Activated naive CD8-positive, alpha-beta T cell treated with anti-CD3 and anti-CD28 coated beads, Interleukin-2, amount 50 U/mL, for 16 hours (primary cell): ENCODE measurements around the gene ARL4C.

Source experiments
- DNase-seq: peaks from one replicate; pipeline ENCODE4 v3.0.0-alpha.2; 2020; ENCODE audit warnings: low read depth, low spot score

Gene ARL4C

GRCh38 chr2:234500394-234501006 is 3.6 kb upstream of the ARL4C start:
- peak; percentile 37 for DNase-seq

GRCh38 chr2:234497594-234498235 is 834 bp upstream of the ARL4C start:
- no peak for DNase-seq

- DNase-seq, result no peak
Observed at GRCh38 chr2:234496055-234496834, 636 bp downstream of the ARL4C start.

GRCh38 chr2:234495251-234496054 is 1.4 kb downstream of the ARL4C start:
- DNase-seq, result peak; percentile 17

- DNase-seq, result no peak
Observed at GRCh38 chr2:234494361-234495250, 2.3 kb downstream of the ARL4C start.

GRCh38 chr2:234493796-234494195 is 3.1 kb downstream of the ARL4C start:
- DNase-seq, result no peak

- DNase-seq, result no peak
Observed at GRCh38 chr2:234492717-234493485, 4.0 kb downstream of the ARL4C start.

- no peak for DNase-seq
Observed at GRCh38 chr2:234491897-234492296, 5.0 kb downstream of the ARL4C start.

GRCh38 chr2:234491281-234491680 is 5.6 kb downstream of the ARL4C start:
- no peak for DNase-seq

GRCh38 chr2:234490271-234491091 is 6.4 kb downstream of the ARL4C start:
- DNase-seq, result no peak

- DNase-seq, result peak; percentile 51
Observed at GRCh38 chr2:234488913-234489451, 7.9 kb downstream of the ARL4C start.

- no peak for DNase-seq
Observed at GRCh38 chr2:234488486-234488885, 8.4 kb downstream of the ARL4C start.

GRCh38 chr2:234487356-234487755 is 9.5 kb downstream of the ARL4C start:
- DNase-seq, result no peak

GRCh38 chr2:234483568-234484251 is 13.2 kb downstream of the ARL4C start:
- DNase-seq, result peak; percentile 32

GRCh38 chr2:234481301-234481700 is 15.6 kb downstream of the ARL4C start:
- no peak for DNase-seq

GRCh38 chr2:234480337-234480736 is 16.5 kb downstream of the ARL4C start:
- no peak for DNase-seq

GRCh38 chr2:234479465-234479864 is 17.4 kb downstream of the ARL4C start:
- DNase-seq, result no peak

- DNase-seq, result no peak
Observed at GRCh38 chr2:234478121-234478858, 18.6 kb downstream of the ARL4C start.
